GM19397 (cell line): Measurements from ENCODE around the gene JAZF1.
A peak's percentile ranks its signal among the peaks of the same experiment; 100 is the strongest.

Experiments used
- ATAC-seq: cut with Tn5 transposase; IDR thresholded peaks from one replicate; pipeline ENCODE4 v1.9.1; 2021; ENCODE audit warnings: mild to moderate bottlenecking, moderate library complexity; ENCODE audit not compliant: unreplicated experiment

Gene JAZF1

DNA sequence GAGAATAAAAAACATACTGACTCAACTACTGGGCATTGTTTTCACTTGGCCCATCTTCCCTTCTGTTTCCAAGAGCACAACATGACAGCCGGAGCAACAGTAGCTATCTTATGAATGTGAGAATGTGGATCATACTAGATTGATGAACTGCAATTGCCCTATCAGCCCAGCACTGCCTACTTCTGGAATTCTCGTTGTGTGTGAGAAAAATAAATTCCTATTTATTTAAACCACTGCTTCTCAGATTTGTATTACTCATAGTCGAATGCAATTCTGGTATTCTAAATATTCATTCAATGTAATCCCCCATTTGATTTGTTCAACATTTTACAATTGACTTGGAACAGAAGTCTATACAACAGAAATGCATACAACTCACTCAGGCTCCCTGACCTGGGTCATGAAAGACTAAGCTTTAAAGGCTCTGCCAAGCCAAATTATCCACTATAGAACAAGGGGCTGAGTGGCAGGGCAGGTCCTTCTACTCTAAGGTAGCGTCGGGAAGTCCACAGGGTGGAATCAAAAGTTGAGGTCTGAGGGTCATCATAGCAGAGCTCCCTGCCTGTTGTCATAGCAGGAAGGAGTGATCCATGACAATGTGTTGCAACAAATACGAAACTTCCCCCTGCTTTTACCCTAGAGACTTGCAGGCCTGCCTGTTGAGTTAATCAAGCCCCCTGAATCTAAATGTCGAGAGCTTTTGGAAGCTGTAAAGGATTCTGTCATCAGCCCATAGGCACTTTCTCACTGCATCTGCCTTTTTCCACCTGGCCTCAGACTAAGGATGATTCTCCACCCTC, 12.4 kb upstream of the JAZF1 start:
- ATAC-seq = no peak

DNA sequence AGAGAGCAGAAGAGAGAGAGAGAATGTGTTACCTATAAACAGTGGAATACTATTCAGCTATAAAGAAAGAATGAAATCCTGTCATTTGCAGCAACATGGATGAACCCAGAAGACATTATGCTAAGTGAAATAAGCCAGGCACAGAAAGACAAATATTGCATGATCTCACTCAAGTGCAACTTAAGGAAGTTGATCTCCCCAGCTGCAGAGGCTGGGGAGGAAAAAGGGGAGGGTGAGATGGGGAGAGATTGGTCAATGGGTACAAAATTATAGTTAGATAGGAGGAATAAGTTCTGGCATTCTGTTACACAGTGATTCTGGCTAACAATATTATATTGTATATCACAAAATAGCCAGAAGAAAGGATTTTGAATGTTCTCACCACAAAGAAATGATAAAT, 11.2 kb upstream of the JAZF1 start:
- ATAC-seq = no peak

DNA sequence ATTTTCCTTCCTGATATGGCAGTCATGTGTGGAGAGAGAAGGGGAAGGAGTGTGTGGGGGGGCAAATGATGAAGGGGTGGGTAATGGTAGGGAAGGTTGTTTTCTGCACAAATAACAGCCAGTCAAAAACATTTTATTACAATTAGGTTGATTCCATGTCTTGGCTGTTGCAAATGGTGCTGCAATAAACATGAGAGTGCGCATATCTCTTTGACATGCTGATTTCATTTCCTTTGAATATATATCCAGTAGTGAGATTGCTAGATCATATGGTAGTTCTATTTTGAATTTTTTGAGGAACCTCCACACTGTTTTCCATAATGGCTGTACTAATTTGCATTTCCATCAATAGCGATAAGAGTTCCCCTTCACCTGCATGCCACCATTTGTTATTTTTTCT, 10.6 kb upstream of the JAZF1 start:
- ATAC-seq = no peak

DNA sequence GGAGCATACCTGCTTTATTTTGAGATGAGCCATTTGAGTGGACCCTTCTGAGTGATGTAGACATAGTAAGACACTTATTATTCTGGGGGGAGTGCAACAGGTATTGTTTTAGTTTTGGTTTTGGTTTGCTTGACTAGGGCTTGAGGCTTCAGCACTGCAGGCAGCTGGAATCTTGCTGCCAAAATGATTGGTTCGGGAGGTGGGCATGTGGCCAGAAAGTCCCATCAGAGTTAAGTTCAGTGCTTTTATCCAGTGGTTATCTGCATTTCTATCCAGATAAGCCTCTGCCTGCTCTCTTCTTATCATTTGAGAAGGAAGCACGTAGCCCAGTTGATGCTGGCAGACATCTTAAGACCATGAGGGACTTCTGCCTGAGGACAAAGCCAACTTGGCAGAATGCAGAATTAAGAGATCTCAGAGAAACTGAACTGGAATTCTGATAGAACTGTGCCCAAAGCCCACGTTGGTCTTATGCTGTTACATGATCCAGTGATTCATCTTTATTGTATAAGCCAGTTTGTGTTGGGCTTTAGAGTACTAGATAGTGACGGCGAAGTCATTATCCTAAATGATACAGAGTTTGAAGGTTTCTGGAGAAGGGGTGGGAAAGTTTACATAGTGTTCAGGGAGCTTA, 9.6 kb upstream of the JAZF1 start:
- ATAC-seq = no peak

DNA sequence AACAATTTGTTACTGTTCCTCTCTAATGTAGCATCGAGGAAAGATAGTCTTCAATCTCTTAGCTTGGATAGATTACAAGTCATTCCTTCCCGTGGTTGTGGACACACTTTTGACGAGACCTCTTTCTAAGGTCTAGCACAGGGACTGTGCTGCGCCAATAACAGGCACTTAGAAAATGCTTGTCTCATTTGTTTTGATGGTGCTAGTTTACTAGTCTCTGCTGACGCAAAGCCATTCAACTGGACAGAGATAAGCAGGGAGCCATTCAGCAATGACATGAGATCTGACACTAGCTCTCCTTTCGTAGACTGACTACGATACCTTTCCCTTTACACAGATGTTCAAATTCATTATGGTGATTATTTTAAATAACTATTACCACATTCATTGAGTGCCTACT, 6.4 kb upstream of the JAZF1 start:
- no peak for ATAC-seq

DNA sequence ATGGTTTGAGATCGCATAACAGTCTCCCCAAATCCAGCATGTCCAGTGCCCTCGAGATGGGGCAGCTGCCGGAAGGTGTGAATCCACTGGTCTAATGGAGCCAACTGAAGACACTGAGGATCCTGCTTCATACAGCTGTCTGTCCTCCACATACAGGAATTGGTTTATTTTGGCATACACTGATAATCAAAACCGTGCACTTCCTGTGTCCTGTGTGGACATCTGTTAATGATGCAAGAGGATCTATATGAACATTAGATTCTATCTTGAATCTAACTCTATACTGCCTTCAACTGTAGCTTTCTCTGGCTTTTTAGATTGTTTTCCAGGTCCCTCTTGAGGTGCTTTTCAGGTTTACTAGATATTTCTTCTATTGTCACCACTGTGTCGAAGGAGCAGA, 3.0 kb upstream of the JAZF1 start:
- no peak for ATAC-seq

DNA sequence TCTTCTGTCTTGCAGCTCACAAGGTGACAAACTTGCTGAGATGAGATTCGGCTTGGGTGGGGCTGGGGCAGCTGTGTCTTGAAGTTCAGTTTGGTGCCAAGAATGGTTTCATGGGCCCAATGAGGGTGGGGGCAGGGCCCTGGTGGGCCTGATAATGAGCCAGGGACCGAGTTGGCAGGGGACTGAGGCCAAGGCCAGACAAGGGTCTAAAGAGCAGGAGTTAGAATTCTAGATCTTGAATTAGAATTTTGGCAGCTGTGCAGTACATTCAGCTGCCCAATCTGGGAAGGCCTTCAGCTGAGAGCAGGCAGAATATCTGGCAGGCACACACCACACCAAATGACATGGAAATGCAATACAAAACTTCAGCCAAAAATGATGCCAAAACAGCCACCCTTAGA, 1.5 kb upstream of the JAZF1 start:
- ATAC-seq = no peak

DNA sequence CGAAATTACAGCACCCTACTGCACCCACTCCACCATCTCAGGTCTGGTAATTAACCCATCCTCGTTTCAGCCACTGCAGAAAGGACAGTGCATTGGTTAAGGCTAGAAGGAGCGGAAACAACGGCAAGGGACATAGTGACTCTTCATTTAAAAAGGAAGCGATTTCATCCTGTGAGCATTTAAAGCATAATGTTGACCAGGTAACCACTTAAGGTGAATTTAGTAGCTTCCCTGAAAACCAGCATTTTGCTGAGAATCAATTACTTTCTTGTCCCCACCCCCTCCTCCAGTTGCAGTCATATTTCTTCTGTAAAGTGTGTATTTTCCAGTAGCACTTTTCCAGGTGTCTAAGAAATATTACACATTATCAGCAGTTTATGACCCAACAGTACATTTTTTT, 821 bp upstream of the JAZF1 start:
- ATAC-seq = no peak

DNA sequence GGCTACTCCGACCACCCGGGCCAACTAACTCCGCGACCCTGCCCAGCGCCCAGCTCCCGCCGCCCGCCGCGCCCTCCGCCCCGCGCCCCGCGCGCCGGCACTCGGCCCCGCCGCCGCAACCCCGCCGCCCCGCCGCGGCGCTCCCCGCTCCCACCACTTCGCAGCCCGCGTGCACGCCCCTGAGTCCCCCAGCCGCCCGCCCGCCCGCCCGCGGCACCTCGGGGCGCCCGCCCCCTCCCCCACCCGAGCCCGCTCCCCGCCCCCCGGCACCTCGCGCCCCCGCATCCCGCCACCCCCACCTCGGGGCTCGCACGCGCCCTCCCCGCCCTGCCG, 598 bp downstream of the JAZF1 start:
- ATAC-seq = no peak

DNA sequence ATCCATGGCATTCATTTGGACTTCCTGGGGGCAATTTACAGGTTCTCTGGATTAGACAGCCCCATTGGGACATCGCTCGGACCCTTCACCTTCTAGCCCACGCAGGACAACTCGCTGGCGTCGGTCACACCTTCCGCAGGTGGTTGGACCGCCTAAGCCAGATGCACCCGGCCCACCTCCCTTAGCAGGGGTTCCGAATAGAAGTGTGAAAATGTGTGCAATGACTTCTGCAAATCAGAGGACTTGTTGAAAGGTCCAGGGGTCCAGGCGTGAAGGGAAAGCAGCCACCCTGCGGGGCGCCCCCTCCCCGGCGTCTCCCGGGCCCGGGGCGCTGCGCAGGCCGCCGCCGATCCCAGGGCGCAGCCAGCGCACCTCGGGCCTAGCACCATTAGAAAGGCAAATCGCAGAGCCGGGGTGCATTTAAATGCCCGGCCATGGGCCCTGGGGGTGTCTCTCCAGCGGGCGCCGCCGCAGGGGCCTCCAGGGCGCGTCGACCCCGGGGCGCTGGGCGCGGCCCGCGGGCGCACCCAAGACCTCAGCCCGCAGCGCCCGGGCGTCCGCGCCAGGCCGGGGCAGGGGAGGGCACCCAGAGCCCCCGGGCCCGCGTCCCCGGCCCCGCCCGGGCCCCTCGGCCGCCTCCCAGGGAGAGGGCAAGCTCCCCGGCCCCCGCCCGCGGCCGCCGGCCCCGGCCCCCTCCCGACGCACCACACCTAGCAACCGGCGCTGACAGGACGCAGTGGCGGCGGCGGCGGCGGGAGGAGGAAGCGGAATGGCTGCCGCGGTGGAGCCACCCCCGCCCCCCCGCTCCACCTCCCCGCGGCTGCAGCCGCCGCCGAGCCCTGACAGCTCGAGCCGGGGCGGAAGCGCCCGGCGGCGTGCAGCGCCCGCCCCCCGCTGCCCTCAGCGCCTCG, 1.2 kb downstream of the JAZF1 start:
- ATAC-seq = peak; percentile 82

DNA sequence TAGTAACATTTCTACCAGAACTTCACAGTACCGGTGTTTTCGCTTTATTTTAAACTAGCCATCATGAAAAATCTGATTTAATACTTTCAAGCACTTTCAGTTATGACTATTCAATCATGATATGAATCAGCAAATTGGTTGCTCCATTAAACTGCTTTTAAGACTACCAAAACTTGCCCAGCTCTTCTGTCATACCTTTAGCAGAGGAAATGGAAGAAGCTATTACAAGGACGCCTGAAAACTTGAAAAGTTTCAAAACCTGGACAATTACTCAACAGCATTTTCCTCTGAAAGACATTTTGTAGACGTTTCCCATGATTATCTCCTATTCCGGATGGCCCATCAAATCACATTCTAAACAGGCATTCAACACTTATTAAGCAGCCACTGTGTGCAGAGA, 2.0 kb downstream of the JAZF1 start:
- no peak for ATAC-seq

DNA sequence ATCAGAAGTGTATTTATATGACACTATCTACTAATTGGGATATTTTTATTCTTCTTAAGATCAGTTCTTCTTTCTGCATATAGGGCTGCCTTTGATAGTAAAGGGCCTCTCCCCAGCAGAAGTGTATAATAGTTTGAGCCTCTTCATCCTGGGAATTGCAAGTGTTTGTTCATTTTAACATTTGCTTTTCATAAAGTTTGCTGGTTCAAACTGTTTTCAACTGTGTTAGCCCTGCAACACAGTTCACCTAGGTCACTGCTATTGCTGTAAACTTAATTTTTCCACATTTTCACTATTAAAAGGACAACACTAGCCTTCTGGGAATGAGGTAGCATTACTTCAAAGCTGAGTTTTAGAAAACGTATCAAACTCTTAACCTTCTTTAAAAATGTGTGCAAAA, 2.8 kb downstream of the JAZF1 start:
- ATAC-seq = no peak

DNA sequence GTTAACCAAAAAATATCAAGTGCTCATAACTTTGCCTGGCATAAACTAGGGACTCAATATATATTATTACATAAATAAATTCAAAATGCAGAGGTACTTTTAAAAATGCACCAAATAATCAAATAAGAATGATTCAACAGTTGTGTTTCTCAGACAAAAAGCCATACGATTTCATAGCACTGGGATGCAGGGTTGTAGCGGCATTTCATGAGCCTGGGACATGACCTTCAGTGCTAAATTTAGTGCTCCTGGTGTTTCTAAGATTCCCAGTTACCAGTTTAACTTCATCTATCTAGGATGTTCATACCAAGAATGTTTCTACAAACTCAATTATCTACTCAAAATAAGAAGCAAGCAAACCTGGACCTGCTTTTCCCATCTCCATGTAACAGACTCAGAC, 4.0 kb downstream of the JAZF1 start:
- ATAC-seq = no peak

DNA sequence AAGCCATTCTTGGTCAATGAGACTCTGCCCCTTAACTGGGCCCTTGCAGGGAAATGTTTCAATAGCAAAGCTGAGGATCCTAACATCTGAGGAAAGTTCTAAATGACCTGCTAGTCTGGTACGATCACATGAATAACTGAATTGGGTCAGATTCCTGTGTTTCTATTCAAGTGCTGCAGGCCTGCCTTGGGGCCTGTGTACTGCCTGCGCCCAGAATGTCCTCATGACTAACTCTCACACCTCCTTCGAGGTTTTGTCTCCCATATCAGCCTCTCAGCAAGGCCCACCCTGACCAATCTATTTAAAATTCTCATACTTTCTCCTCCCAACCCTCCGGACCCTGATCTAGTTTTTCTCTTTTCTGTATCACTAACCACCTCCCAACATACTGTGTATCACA, 4.4 kb downstream of the JAZF1 start:
- ATAC-seq = no peak

DNA sequence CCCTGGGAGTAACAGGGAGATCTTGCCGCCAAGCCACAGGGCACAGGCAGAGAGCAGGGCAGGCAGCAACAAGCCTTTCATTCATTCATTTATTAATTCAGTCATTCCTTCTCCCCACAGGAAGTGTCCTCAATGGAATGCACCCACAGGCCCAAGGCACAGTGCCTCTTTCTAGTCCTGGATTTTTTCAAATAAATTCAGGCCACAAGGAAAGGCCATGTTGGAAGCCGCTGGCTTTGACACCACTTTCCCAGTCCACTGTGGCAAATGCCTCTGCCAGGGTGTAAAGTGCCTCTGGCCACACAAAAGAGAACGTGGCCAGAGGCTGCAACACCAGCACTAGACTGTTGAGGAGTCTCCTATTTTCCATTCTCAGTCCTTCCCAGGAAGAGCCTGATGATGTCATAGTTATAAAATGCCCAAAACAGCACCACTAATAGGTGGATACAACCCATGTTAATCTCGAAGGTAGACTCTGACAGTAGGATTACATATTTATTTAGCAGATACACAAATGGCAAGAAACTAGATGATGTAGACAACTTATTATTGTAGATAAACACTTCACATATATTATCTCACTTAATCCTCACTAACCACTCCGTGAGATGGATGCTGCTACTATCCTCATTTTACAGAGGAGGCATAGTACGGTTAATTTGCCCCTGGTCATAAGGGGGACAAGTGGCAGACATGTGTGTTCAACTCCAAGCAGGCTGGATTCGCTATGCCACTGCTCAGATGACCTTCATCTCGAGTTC, 5.5 kb downstream of the JAZF1 start:
- ATAC-seq = no peak

DNA sequence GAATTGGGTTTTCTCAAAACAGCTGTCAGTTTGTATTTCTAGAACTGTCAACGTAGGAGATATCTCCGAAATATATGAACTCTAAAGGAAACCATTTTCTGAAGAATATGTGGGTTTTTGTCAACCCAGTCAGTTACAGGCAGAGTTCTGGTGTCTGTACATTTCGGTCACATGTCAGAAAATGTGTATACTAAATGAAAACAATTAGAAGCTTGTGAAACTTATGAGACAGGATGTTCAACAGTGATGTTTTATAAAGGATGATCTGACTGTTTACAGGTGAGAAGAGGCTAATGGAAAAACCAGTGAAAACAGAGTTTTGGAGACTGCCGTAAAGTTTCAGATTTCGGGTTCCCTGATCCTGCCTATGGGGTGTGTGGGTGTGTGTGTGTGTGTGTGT, 6.2 kb downstream of the JAZF1 start:
- ATAC-seq = no peak

DNA sequence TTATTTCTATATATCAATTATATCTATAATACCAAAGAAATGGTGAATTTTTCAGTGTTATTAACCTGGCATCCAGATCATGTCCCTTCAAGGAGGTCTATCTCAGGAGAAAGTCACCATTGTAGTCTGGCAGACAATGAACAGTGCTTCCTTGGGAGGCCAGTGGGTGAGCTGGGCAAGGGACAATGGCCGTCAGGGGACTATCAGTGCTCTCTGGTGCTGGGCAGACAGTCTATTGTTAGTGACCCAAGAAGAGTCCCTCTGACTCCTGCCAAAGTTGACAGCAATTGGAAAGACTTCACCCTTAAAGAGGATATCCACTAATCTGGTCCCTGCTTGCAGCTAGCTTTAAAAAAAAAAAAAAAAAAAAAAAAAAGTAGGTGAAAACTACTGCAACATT, 7.1 kb downstream of the JAZF1 start:
- no peak for ATAC-seq

DNA sequence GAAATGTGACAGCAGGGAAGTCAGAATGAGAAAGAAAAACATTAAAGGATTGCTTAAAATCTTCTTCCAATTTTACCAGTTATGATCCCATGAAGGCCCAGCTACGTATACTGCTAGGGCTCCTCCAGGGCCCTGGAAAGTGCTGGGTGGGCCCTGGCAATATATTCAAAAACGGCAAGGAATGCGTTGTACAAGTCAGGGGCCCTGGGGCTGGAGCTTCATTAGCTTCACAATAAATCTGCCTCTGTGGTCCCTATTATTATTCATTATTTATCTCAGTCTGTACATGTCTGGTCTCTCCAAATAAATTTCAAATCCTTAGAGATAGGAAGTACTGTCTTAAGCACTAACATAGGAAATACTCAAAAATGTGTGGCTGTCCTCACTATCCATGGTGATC, 7.6 kb downstream of the JAZF1 start:
- no peak for ATAC-seq

DNA sequence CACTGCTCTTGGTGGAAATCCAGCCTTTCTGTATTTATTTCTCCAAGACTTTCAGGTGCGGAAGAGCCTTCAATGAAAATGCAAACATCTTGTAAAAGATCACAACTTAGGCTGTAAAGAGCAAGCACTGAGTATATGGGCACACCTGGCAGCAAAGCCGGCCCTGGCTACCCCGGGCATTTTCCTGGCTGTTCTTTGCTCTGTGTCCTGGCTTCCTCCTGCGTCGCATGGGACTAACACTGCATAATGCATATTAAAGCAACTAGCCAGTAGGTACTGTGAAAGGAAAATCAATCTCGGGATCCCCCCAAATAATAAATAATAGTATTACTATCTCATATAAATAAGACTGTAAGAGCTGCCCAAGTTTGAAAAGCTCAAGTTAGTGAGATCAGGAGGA, 9.9 kb downstream of the JAZF1 start:
- ATAC-seq = no peak

DNA sequence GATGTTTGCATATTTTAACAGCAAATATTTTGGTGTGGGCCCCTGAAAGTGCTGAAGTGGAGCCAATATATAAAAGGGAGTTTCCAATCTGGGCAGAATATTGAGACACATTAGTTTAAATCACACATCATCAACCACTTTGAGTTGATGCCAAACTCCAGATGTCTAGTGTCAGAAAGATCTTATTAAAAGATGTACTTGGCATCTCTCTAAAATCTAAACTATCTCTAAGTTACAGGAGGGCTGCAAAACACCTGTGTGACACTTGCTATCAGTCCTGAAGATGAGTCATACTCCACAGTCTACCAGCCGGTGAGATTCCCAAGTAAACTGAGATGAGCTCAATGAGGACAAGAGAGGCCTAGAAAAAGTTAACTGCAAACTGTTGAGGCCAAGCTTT, 11.4 kb downstream of the JAZF1 start:
- no peak for ATAC-seq
